ENCODE results near the gene TNFRSF13B. TPM values are rescaled to one million over a fixed set of nuclear protein-coding genes. Genes with fewer than 3 reads are reported as not detected.

Gene TNFRSF13B
- total RNA-seq, 5 donors from 2014 or later (not counting 1 experiment from before 2014, with no cell fraction given): 0.60 to 7.2 (median 5.0) TPM; not detected in 1

DNA sequence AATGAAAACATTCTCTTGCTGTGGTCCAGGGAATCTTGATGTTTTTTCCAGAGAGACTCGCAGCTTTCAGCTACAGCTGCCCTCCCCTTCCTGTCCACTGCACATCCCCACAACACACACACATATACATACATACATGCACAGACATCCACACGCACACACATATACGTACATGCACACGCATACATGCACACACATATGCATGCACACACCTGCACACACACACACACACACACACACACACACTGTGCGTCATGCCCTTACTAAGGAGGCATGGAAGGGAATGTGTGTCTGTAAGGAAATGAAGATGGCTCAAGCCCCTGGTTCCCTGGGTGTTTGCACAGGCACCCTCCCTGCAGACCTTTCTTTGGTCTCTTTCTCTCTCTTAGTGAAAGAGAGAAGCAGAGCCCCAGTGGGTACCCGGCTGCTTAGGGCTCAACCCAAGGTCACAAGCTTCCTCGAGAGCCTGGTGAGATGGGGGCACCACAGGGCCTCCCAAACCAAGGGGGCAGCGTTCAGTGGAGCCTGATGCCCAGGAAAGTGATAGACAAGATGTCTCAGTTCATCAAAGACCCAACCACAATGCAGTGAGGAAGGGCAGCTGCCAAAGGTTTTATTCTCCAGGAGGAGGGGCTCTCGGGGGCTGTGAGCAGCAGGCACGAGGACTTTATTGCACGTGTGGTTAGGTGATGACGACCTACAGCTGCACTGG, 33.3 kb downstream of the TNFRSF13B start:
- POLR2A ChIA-PET: no interaction called here

DNA sequence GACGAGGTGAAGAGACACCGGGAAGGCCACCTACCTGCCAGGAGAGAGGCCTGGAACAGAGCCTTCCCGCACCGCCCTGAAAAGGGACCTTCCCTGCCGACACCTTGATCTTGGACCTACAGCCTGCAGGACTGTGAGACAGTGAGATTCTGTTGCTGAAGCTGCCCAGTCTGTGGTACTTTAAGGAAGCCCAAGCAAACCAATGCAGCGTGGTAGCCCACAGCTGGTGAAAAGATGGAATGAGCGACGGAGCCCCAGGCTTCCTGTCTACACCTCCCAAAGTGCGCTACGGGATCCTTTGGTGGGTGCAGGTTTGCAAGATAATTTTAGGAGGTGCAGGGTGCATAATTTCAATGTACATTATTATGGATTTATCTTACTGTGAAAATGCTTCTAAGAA, 33.9 kb downstream of the TNFRSF13B start:
- Histone ChIP-seq H3K36me3 (ENCODE audit: control insufficient read depth in 2 of 2, extremely low read depth in 1 of 2, insufficient read depth in 1 of 2, low read length in 1 of 2) (no peaks in the 10 kb centered on the region), H3K4me1 (ENCODE audit: control insufficient read depth in 1 of 2, extremely low read depth in 1 of 2, insufficient read depth in 2 of 2, low read length in 2 of 2) (no peaks in the 10 kb centered on the region), H3K4me3 (ENCODE audit: control insufficient read depth in 1 of 2, extremely low read depth in 1 of 2, low read length in 1 of 2) (no peak overlapping the region), H3K27ac (ENCODE audit: low read length) (no peak overlapping the region), H3K9me3 (no peaks in the 10 kb centered on the region), H3K27me3 (replicated peaks in 1 of 2; ENCODE audit: control insufficient read depth in 2 of 2, extremely low read depth in 1 of 2, insufficient read depth in 2 of 2, low read length in 1 of 2) (peaks cover 0 to 22% of the 10 kb centered on the region in 2 experiments)
- H3K27ac Mint-ChIP-seq: no peak overlapping the region
- no peak overlapping the region for H3K4me3 Mint-ChIP-seq
- no peaks in the 10 kb centered on the region for H3K36me3 Mint-ChIP-seq
- H3K27me3 Mint-ChIP-seq: peaks cover 0 to 4% of the 10 kb centered on the region in 2 donors
- WGBS (ENCODE audit: insufficient coverage): 78% methylated on average over 6 of the region's 10 CpGs
- no peaks in the 10 kb centered on the region for H3K4me1 Mint-ChIP-seq
- ChIA-PET CTCF (no interaction called here), POLR2A (no interaction called here)
- no peak for ATAC-seq (replicated peaks in 1 of 4)
- no peaks in the 10 kb centered on the region for H3K9me3 Mint-ChIP-seq
- peak in 2 of 35 experiments; percentile 0 to 7 for DNase-seq

More for the DNA sequence above, 33.3 kb downstream of the TNFRSF13B start:
- CTCF ChIA-PET: no interaction called here
- DNase-seq: peak in 2 of 35 experiments; percentile 7 to 12
- Histone ChIP-seq H3K4me3 (ENCODE audit: control insufficient read depth in 1 of 2, extremely low read depth in 1 of 2, low read length in 1 of 2) (no peak overlapping the region), H3K27ac (ENCODE audit: low read length) (no peak overlapping the region), H3K36me3 (ENCODE audit: control insufficient read depth in 2 of 2, extremely low read depth in 1 of 2, insufficient read depth in 1 of 2, low read length in 1 of 2) (no peaks in the 10 kb centered on the region), H3K27me3 (replicated peaks in 1 of 2; ENCODE audit: control insufficient read depth in 2 of 2, extremely low read depth in 1 of 2, insufficient read depth in 2 of 2, low read length in 1 of 2) (peaks cover 0 to 22% of the 10 kb centered on the region in 2 experiments), H3K9me3 (no peaks in the 10 kb centered on the region), H3K4me1 (ENCODE audit: control insufficient read depth in 1 of 2, extremely low read depth in 1 of 2, insufficient read depth in 2 of 2, low read length in 2 of 2) (no peaks in the 10 kb centered on the region)
- Mint-ChIP-seq H3K4me3 (no peak overlapping the region), H3K27me3 (peaks cover 0 to 4% of the 10 kb centered on the region in 2 donors), H3K9me3 (no peaks in the 10 kb centered on the region), H3K36me3 (no peaks in the 10 kb centered on the region), H3K4me1 (no peaks in the 10 kb centered on the region), H3K27ac (no peak overlapping the region)
- 24% methylated on average over 3 of the region's 12 CpGs for WGBS (ENCODE audit: insufficient coverage)
- no peak for ATAC-seq (replicated peaks in 1 of 4)

DNA sequence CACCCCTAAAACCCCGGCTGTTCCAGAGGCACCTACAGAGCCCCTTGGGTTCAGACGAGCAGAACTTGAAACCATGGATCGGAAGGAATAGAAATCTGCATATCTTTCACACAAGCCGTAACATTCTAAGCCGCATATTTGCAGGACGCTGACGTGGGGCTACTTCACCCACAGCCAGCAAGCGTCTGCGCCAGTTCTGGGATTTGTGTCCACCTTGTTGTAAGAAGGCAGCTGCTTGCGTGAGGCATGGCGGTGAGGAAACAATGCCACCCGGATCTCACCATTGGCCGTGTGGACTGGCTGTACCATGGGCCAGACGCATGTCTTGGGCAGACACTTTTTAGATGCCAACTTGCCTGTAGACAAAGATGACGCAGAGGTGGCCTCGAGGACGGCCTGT, 34.5 kb downstream of the TNFRSF13B start:
- CTCF ChIA-PET: no interaction called here
- no peak overlapping the region for H3K4me3 Mint-ChIP-seq
- H3K27ac ChIP-seq (ENCODE audit: low read length): no peak overlapping the region

DNA sequence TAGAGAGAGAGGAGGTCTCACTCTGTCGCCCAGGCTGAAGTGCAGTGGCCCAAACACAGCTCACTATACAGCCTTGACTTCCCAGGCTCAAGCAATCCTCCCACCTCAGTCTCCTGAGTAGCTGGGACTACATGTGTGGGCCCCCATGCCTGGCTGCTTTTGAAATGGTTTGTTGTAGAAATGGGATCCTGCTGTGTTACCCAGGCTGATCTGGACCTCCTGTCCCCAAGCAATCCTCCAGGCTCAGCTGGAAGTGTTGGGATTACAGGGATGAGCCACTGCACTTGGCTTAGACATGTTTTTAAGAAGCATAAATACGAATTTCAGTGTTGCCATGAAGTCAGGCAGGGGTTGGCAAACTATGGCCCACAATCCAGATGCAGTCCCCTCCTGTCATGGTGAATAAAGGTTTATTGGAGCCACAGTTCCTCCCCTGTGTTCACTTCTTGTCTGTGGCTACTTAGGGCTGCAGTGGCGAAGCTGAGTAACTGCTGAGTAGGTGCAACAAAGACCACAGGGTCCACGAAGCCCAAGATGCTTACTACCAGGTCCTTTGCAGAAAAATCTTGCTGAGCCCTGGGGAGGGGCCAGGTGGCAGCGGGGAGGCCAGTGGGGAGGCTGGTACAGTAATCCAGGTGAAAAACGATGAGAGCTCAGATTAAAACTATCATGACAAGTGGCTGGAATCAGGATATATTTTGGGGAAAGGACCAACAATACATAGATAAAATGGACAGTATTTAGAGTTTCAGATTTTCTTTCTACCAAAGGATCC, 35.2 kb downstream of the TNFRSF13B start:
- Mint-ChIP-seq H3K4me3 (no peak overlapping the region), H3K27me3 (peaks cover 0 to 6% of the 10 kb centered on the region in 2 donors), H3K27ac (no peak overlapping the region), H3K9me3 (no peaks in the 10 kb centered on the region), H3K4me1 (no peaks in the 10 kb centered on the region), H3K36me3 (no peaks in the 10 kb centered on the region)
- POLR2A ChIA-PET: no interaction called here
- Histone ChIP-seq H3K9me3 (no peaks in the 10 kb centered on the region), H3K27me3 (replicated peaks in 1 of 2; ENCODE audit: control insufficient read depth in 2 of 2, extremely low read depth in 1 of 2, insufficient read depth in 2 of 2, low read length in 1 of 2) (peaks cover 0 to 31% of the 10 kb centered on the region in 2 experiments), H3K27ac (ENCODE audit: low read length) (no peak overlapping the region), H3K36me3 (ENCODE audit: control insufficient read depth in 2 of 2, extremely low read depth in 1 of 2, insufficient read depth in 1 of 2, low read length in 1 of 2) (no peaks in the 10 kb centered on the region), H3K4me3 (ENCODE audit: control insufficient read depth in 1 of 2, extremely low read depth in 1 of 2, low read length in 1 of 2) (no peak overlapping the region), H3K4me1 (ENCODE audit: control insufficient read depth in 1 of 2, extremely low read depth in 1 of 2, insufficient read depth in 2 of 2, low read length in 2 of 2) (no peaks in the 10 kb centered on the region)
- WGBS (ENCODE audit: insufficient coverage): 84% methylated on average over 2 of the region's 6 CpGs
- ATAC-seq (replicated peaks in 1 of 4) (no peak), DNase-seq (peak in 1 of 35 experiments; percentile 7)
- CTCF ChIA-PET: no interaction called here

More for the DNA sequence above, 34.5 kb downstream of the TNFRSF13B start:
- Mint-ChIP-seq H3K27ac (no peak overlapping the region), H3K9me3 (no peaks in the 10 kb centered on the region), H3K36me3 (no peaks in the 10 kb centered on the region), H3K4me1 (no peaks in the 10 kb centered on the region), H3K27me3 (peaks cover 0 to 4% of the 10 kb centered on the region in 2 donors)
- POLR2A ChIA-PET: no interaction called here
- no peak overlapping the region for H3K4me3 ChIP-seq (ENCODE audit: control insufficient read depth in 1 of 2, extremely low read depth in 1 of 2, low read length in 1 of 2)
- DNase-seq (no peak), ATAC-seq (replicated peaks in 1 of 4) (no peak)
- H3K36me3 ChIP-seq (ENCODE audit: control insufficient read depth in 2 of 2, extremely low read depth in 1 of 2, insufficient read depth in 1 of 2, low read length in 1 of 2): no peaks in the 10 kb centered on the region
- peaks cover 0 to 24% of the 10 kb centered on the region in 2 experiments for H3K27me3 ChIP-seq (replicated peaks in 1 of 2; ENCODE audit: control insufficient read depth in 2 of 2, extremely low read depth in 1 of 2, insufficient read depth in 2 of 2, low read length in 1 of 2)
- no peaks in the 10 kb centered on the region for H3K4me1 ChIP-seq (ENCODE audit: control insufficient read depth in 1 of 2, extremely low read depth in 1 of 2, insufficient read depth in 2 of 2, low read length in 2 of 2)
- 87% methylated on average over 12 of the region's 17 CpGs for WGBS (ENCODE audit: insufficient coverage)
- no peaks in the 10 kb centered on the region for H3K9me3 ChIP-seq

DNA sequence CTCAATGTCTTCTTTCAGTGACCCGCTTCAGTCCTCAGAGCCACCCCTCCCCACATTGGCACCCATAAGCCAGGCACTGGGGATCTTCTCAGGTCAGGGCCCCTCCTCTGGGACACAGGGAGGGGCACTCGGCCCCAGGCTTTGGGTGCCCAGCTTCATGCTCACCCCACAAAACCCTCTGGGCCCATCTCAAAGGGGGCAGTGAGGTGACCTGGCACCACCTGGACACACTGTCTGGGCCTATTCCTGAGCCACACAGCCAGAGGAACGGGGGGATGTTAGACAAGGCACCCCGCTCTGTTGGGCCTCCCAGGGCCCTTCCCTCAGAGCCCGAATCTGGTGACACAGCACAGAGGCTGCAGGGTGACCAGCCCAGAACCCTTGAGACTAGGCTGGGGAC, 36.1 kb downstream of the TNFRSF13B start:
- H3K36me3 Mint-ChIP-seq: no peaks in the 10 kb centered on the region
- no peak for ATAC-seq (replicated peaks in 1 of 4)
- no peak overlapping the region for H3K4me3 Mint-ChIP-seq
- H3K9me3 Mint-ChIP-seq: no peaks in the 10 kb centered on the region
- no peaks in the 10 kb centered on the region for H3K4me1 Mint-ChIP-seq
- Histone ChIP-seq H3K27me3 (replicated peaks in 1 of 2; ENCODE audit: control insufficient read depth in 2 of 2, extremely low read depth in 1 of 2, insufficient read depth in 2 of 2, low read length in 1 of 2) (peaks cover 0 to 38% of the 10 kb centered on the region in 2 experiments), H3K36me3 (ENCODE audit: control insufficient read depth in 2 of 2, extremely low read depth in 1 of 2, insufficient read depth in 1 of 2, low read length in 1 of 2) (no peaks in the 10 kb centered on the region), H3K4me3 (ENCODE audit: control insufficient read depth in 1 of 2, extremely low read depth in 1 of 2, low read length in 1 of 2) (no peak overlapping the region), H3K4me1 (ENCODE audit: control insufficient read depth in 1 of 2, extremely low read depth in 1 of 2, insufficient read depth in 2 of 2, low read length in 2 of 2) (no peaks in the 10 kb centered on the region), H3K9me3 (no peaks in the 10 kb centered on the region), H3K27ac (ENCODE audit: low read length) (no peak overlapping the region)
- 84% methylated on average over 5 of the region's 5 CpGs for WGBS (ENCODE audit: insufficient coverage)
- CTCF ChIA-PET: interaction anchor here in 1 of 2 donors (0.6 kb wide), 1 partner anchor 94 kb away, joined by 3 read pairs; no protein-coding TSS in a partner anchor
- peak in 2 of 35 experiments; percentile 0 to 9 for DNase-seq
- POLR2A ChIA-PET: no interaction called here
- no peak overlapping the region for H3K27ac Mint-ChIP-seq
- H3K27me3 Mint-ChIP-seq: peaks cover 0 to 6% of the 10 kb centered on the region in 2 donors

DNA sequence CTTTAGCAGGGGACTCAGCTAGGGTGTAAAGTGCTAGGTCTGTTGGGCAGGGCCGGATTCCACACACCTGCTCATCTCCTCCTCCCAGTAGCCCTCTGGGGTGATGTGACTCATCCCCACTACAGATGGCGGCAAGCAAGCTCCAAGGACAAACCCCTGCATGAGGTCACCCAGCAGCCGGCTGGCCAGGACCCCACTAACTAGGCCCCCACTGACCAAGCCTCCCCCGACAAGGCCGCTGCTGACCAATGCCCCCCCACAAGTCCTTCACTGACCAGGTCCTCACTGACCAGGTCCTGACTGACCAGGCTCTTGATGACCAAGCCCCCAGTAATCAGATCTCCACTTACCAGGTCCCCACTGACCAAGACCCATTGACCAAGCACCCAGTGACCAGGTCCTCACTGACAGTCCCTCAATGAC, 36.7 kb downstream of the TNFRSF13B start:
- H3K4me1 Mint-ChIP-seq: no peaks in the 10 kb centered on the region
- H3K36me3 ChIP-seq (ENCODE audit: control insufficient read depth in 2 of 2, extremely low read depth in 1 of 2, insufficient read depth in 1 of 2, low read length in 1 of 2): no peaks in the 10 kb centered on the region
- 79% methylated on average over 2 of the region's 5 CpGs for WGBS (ENCODE audit: insufficient coverage)
- POLR2A ChIA-PET: no interaction called here
- no peaks in the 10 kb centered on the region for H3K9me3 Mint-ChIP-seq
- ATAC-seq (replicated peaks in 1 of 4) (no peak), DNase-seq (peak in 1 of 35 experiments; percentile 0)
- H3K4me3 ChIP-seq (ENCODE audit: control insufficient read depth in 1 of 2, extremely low read depth in 1 of 2, low read length in 1 of 2): no peak overlapping the region
- H3K27me3 Mint-ChIP-seq: peaks cover 0 to 6% of the 10 kb centered on the region in 2 donors
- H3K27ac ChIP-seq (ENCODE audit: low read length): no peak overlapping the region
- H3K27ac Mint-ChIP-seq: no peak overlapping the region
- H3K4me1 ChIP-seq (ENCODE audit: control insufficient read depth in 1 of 2, extremely low read depth in 1 of 2, insufficient read depth in 2 of 2, low read length in 2 of 2): no peaks in the 10 kb centered on the region
- H3K9me3 ChIP-seq: no peaks in the 10 kb centered on the region
- CTCF ChIA-PET: interaction anchor here in 1 of 2 donors (0.6 kb wide), 1 partner anchor 94 kb away, joined by 3 read pairs; no protein-coding TSS in a partner anchor
- peaks cover 0 to 39% of the 10 kb centered on the region in 2 experiments for H3K27me3 ChIP-seq (replicated peaks in 1 of 2; ENCODE audit: control insufficient read depth in 2 of 2, extremely low read depth in 1 of 2, insufficient read depth in 2 of 2, low read length in 1 of 2)
- no peak overlapping the region for H3K4me3 Mint-ChIP-seq
- H3K36me3 Mint-ChIP-seq: no peaks in the 10 kb centered on the region
